Gastrocnemius medialis (tissue), 4 donors: Measurements from ENCODE around the gene LRP5. TPM values are rescaled to one million over a fixed set of nuclear protein-coding genes. Genes with fewer than 3 reads are reported as not detected.

Source experiments
- ATAC-seq, 2 donors: fragments of 150-250 bp; one replicate each; pipeline ENCODE4 v1.9.1; 2016
- DNase-seq, 2 donors: peaks; one replicate each; pipeline ENCODE4 v3.0.0-alpha.2; 2019
- H3K27ac ChIP-seq, 4 donors: fragments of 200-600 bp; sonication (generic); 1 replicate in 1 of 4; 2 replicates in 3 of 4; pipeline ENCODE4 v1.5.1; 2016 to 2018; ENCODE audit warnings: mild to moderate bottlenecking in 2 of 4, moderate library complexity in 1 of 4
- H3K27me3 ChIP-seq, 3 donors: fragments of 200-600 bp; sonication (generic) in 2 of 3; 1 replicate in 1 of 3; 2 replicates in 2 of 3; pipeline versions ENCODE4 v1.5.1 to v1.6.0; 2016 to 2019; ENCODE audit warnings: mild to moderate bottlenecking in 1 of 3, moderate library complexity in 1 of 3
- H3K36me3 ChIP-seq, 2 donors: fragments of 200-600 bp; sonication (generic) in 1 of 2; one replicate each; pipeline ENCODE4 v1.5.1; 2017 to 2018
- H3K4me1 ChIP-seq, 2 donors: fragments of 200-600 bp; sonication (generic) in 1 of 2; one replicate each; pipeline ENCODE4 v1.5.1; 2016 to 2017; ENCODE audit warnings: mild to moderate bottlenecking in 2 of 2
- H3K4me3 ChIP-seq, 4 donors: fragments of 200-600 bp; sonication (generic) in 3 of 4; 1 replicate in 1 of 4; 2 replicates in 3 of 4; pipeline ENCODE4 v1.5.1; 2016 to 2019; ENCODE audit warnings: mild to moderate bottlenecking in 2 of 4
- H3K9me3 ChIP-seq, 3 donors: fragments of 200-600 bp; sonication (generic) in 2 of 3; 1 replicate in 1 of 3; 2 replicates in 2 of 3; pipeline ENCODE4 v1.5.1; 2016 to 2019
- POLR2A ChIP-seq, 2 donors: fragments of 450-650 bp; IDR thresholded peaks; one replicate each; pipeline ENCODE4 v1.6.1; 2017; ENCODE audit warnings: antibody characterized with exemption in 2 of 2, mild to moderate bottlenecking in 2 of 2, moderate library complexity in 2 of 2
- in situ Hi-C, 4 donors: fragments of 200-750 bp; cut with MboI; loops; one replicate each; pipeline versions ENCODE4 v1.15.0 to v1.8.0; 2017; ENCODE audit warnings: low sequenced_read_pairs in 4 of 4
- intact Hi-C: fragments of 100-400 bp; cut with DNase I; formaldehyde crosslinking; loops from one replicate; pipeline ENCODE4 v1.15.1; 2023; ENCODE audit warnings: low total_unique reads
- total RNA-seq, 4 donors: library from RNA; depleted of rRNA; stranded (reverse); fragments of >200 nt; gene quantifications; one replicate each; pipeline versions ENCODE4 v1.1.0 to v1.2.3, GENCODE V29; 2016
- TF ChIP-seq, protein P1 (sequence below), 5 experiments: fragments of 450-650 bp in 3 of 5; fragments of 200-600 bp in 2 of 5; sonication (generic) in 2 of 5; IDR thresholded peaks in 4 of 5; conservative IDR thresholded peaks in 1 of 5; 1 replicate in 4 of 5; 2 replicates in 1 of 5; pipeline ENCODE4 v1.5.1; 2016 to 2019; ENCODE audit warnings: antibody characterized with exemption in 5 of 5, mild to moderate bottlenecking in 3 of 5, moderate library complexity in 3 of 5

The LRP5 gene
- total RNA-seq, 4 donors from 2014 or later = 3.7 to 12.3 (median 8.1) TPM

- DNase-seq = no peak
- TF ChIP-seq, protein P1, sequence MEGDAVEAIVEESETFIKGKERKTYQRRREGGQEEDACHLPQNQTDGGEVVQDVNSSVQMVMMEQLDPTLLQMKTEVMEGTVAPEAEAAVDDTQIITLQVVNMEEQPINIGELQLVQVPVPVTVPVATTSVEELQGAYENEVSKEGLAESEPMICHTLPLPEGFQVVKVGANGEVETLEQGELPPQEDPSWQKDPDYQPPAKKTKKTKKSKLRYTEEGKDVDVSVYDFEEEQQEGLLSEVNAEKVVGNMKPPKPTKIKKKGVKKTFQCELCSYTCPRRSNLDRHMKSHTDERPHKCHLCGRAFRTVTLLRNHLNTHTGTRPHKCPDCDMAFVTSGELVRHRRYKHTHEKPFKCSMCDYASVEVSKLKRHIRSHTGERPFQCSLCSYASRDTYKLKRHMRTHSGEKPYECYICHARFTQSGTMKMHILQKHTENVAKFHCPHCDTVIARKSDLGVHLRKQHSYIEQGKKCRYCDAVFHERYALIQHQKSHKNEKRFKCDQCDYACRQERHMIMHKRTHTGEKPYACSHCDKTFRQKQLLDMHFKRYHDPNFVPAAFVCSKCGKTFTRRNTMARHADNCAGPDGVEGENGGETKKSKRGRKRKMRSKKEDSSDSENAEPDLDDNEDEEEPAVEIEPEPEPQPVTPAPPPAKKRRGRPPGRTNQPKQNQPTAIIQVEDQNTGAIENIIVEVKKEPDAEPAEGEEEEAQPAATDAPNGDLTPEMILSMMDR (IDR thresholded peaks at IDR 0.05 in 4 of 5, conservative IDR thresholded peaks at IDR 0.05 in 1 of 5) = no peak
- TF ChIP-seq POLR2A (IDR thresholded peaks at IDR 0.05) = no peak
- H3K4me1 ChIP-seq = peaks cover 17 to 22% of the 10 kb centered on the region in 2 donors
- intact Hi-C loops = no loop called here
- in situ Hi-C loops = no loop called here
- H3K36me3 ChIP-seq = peaks cover 0 to 58% of the 10 kb centered on the region in 2 donors
- H3K27me3 ChIP-seq = no peaks in the 10 kb centered on the region
- no peaks in the 10 kb centered on the region for H3K9me3 ChIP-seq
- no peak overlapping the region for H3K27ac ChIP-seq
- no peak for ATAC-seq
- no peak overlapping the region for H3K4me3 ChIP-seq
Observed at GRCh38 chr11:68266121-68266891, 46.1 kb upstream of the LRP5 start.

- TF ChIP-seq, protein P1 (IDR thresholded peaks at IDR 0.05 in 4 of 5, conservative IDR thresholded peaks at IDR 0.05 in 1 of 5) = no peak
- no peak for TF ChIP-seq POLR2A (IDR thresholded peaks at IDR 0.05)
- H3K4me3 ChIP-seq = no peak overlapping the region
- intact Hi-C loops (no loop called here), in situ Hi-C loops (no loop called here)
- H3K4me1 ChIP-seq = peaks cover 17 to 25% of the 10 kb centered on the region in 2 donors
- H3K27ac ChIP-seq = no peak overlapping the region
- ATAC-seq (no peak), DNase-seq (no peak)
- no peaks in the 10 kb centered on the region for H3K9me3 ChIP-seq
- no peaks in the 10 kb centered on the region for H3K27me3 ChIP-seq
- peaks cover 0 to 49% of the 10 kb centered on the region in 2 donors for H3K36me3 ChIP-seq
Observed at GRCh38 chr11:68266936-68267880, 45.2 kb upstream of the LRP5 start.

DNA sequence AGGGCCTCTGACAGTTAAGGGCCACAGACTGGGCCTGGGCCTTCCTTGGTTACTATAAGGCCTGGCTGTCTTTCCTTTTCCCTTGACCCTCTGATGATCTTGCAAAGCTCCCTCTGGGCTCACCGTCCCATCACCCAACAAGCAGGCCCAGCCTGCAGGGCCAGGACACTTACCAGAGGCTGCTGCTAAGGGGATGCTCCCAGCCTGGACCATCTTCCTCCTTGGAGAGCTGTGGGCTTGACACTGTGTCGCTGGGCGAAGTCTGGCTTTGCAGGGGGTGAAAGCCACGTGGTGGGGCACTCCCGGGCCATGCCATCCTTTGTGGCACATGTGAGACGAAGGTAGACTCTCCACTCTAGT, 44.5 kb upstream of the LRP5 start:
- H3K4me1 ChIP-seq = peaks cover 21 to 30% of the 10 kb centered on the region in 2 donors
- peaks cover 0 to 43% of the 10 kb centered on the region in 2 donors for H3K36me3 ChIP-seq
- H3K27ac ChIP-seq = no peak overlapping the region
- H3K4me3 ChIP-seq = no peak overlapping the region
- in situ Hi-C loops = no loop called here
- intact Hi-C loops = no loop called here
- DNase-seq (no peak), ATAC-seq (no peak)
- H3K9me3 ChIP-seq = no peaks in the 10 kb centered on the region
- TF ChIP-seq, protein P1 (IDR thresholded peaks at IDR 0.05 in 4 of 5, conservative IDR thresholded peaks at IDR 0.05 in 1 of 5) = no peak
- no peak for TF ChIP-seq POLR2A (IDR thresholded peaks at IDR 0.05)
- no peaks in the 10 kb centered on the region for H3K27me3 ChIP-seq

GRCh38 chr11:68269414-68270081, 42.8 kb upstream of the LRP5 start:
- Histone ChIP-seq H3K27me3 (no peaks in the 10 kb centered on the region), H3K27ac (peak overlapping the region in 1 of 4 donors; percentile 94), H3K36me3 (peaks cover 0 to 36% of the 10 kb centered on the region in 2 donors), H3K9me3 (no peaks in the 10 kb centered on the region), H3K4me3 (no peak overlapping the region), H3K4me1 (peaks cover 21 to 31% of the 10 kb centered on the region in 2 donors)
- in situ Hi-C loops (no loop called here), intact Hi-C loops (loop anchor here (2.0 to 5.0 kb wide), 3 partner anchors 27 to 237 kb away; partner anchors contain the start of genes CHKA and NDUFS8)
- ATAC-seq (no peak), DNase-seq (no peak)
- TF ChIP-seq, protein P1 (IDR thresholded peaks at IDR 0.05 in 4 of 5, conservative IDR thresholded peaks at IDR 0.05 in 1 of 5) = no peak
- TF ChIP-seq POLR2A (IDR thresholded peaks at IDR 0.05) = no peak
